PC-9 (cell line): ENCODE measurements around the gene ABHD1. TPM values are rescaled to one million over a fixed set of nuclear protein-coding genes. Genes with fewer than 3 reads are reported as not detected.

Experiments
- BruUV-seq: library from RNA; stranded (reverse); fragments of 400-500 nt; replicated peaks from 2 replicates; lab custom pipeline; 2021; lab: Mats Ljungman, UMichigan
- CTCF ChIA-PET: fragments of 300-600 bp; sonication (Branson Sonifier 250); formaldehyde crosslinking; loops from one replicate; lab custom pipeline; 2022; ENCODE audit warnings: antibody characterized with exemption; lab: Charles Lee
- POLR2A ChIA-PET: fragments of 300-600 bp; sonication (Branson Sonifier 250); formaldehyde crosslinking; loops from one replicate; lab custom pipeline; 2022; ENCODE audit warnings: antibody characterized with exemption; ENCODE audit not compliant: unreplicated experiment; lab: Charles Lee
- DNase-seq, 2 experiments: peaks; one replicate each; pipeline versions ENCODE4 v3.0.0 to v3.0.0-alpha.2; 2015 to 2022; ENCODE audit warnings: mixed read lengths in 1 of 2
- H2AFZ ChIP-seq: fragments of 200-600 bp; sonication (generic); 2 replicates; pipeline ENCODE4 v1.8.1; 2017; ENCODE audit warnings: antibody characterized with exemption
- H3F3A ChIP-seq: fragments of 200-600 bp; sonication (generic); 2 replicates; pipeline ENCODE4 v1.8.1; 2017; ENCODE audit warnings: antibody characterized with exemption, mild to moderate bottlenecking, low read depth; ENCODE audit not compliant: insufficient read depth
- H3K27ac ChIP-seq: fragments of 200-600 bp; sonication (generic); 2 replicates; pipeline ENCODE4 v1.6.1; 2016; ENCODE audit warnings: mixed run types
- H3K27me3 ChIP-seq: fragments of 200-600 bp; sonication (generic); 2 replicates; pipeline ENCODE4 v1.6.1; 2016; ENCODE audit warnings: low read depth, mixed run types; ENCODE audit not compliant: insufficient read depth
- H3K36me3 ChIP-seq: fragments of 200-600 bp; sonication (generic); 2 replicates; pipeline ENCODE4 v1.6.1; 2016; ENCODE audit warnings: low read depth, mixed run types
- H3K4me1 ChIP-seq: fragments of 200-600 bp; sonication (generic); replicated peaks from 2 replicates; pipeline ENCODE4 v1.6.1; 2016; ENCODE audit warnings: mixed run types; ENCODE audit not compliant: insufficient read depth
- H3K4me2 ChIP-seq: fragments of 200-600 bp; sonication (generic); 2 replicates; pipeline ENCODE4 v1.6.1; 2017; ENCODE audit warnings: mixed run types
- H3K4me3 ChIP-seq: fragments of 200-600 bp; sonication (generic); 2 replicates; pipeline ENCODE4 v1.6.1; 2016; ENCODE audit warnings: mixed run types
- H3K79me2 ChIP-seq: fragments of 200-600 bp; sonication (generic); 2 replicates; pipeline ENCODE4 v1.6.1; 2017; ENCODE audit warnings: low read depth, mixed run types
- H3K9me2 ChIP-seq: fragments of 200-600 bp; sonication (generic); 2 replicates; pipeline ENCODE4 v1.8.1; 2017; ENCODE audit warnings: mild to moderate bottlenecking; ENCODE audit not compliant: insufficient read depth
- H3K9me3 ChIP-seq: fragments of 200-600 bp; sonication (generic); 2 replicates; pipeline ENCODE4 v1.8.1; 2016; ENCODE audit warnings: low read depth; ENCODE audit not compliant: insufficient read depth
- H4K20me1 ChIP-seq: fragments of 200-600 bp; sonication (generic); 2 replicates; pipeline ENCODE4 v1.8.1; 2017; ENCODE audit not compliant: insufficient read depth
- CTCF ChIP-seq: fragments of 200-600 bp; sonication (generic); conservative IDR thresholded peaks from 2 replicates; pipeline ENCODE4 v1.6.1; 2017; ENCODE audit warnings: mixed run types, antibody characterized with exemption, mild to moderate bottlenecking, moderate library complexity
- EZH2 ChIP-seq: fragments of 200-600 bp; sonication (generic); IDR thresholded peaks from 2 replicates; pipeline ENCODE4 v1.8.0; 2017; ENCODE audit warnings: antibody characterized with exemption, low read depth
- intact Hi-C: fragments of 100-400 bp; cut with micrococcal nuclease; formaldehyde crosslinking; loops from one replicate; pipeline ENCODE4 v1.10.0; 2022; ENCODE audit not compliant: unreplicated experiment
- total RNA-seq: library from RNA; stranded (reverse); gene quantifications from 2 replicates; pipeline ENCODE4 v1.2.3, GENCODE V29; 2021

ABHD1 gene
- total RNA-seq, 1 experiment from 2014 or later = not detected

DNA sequence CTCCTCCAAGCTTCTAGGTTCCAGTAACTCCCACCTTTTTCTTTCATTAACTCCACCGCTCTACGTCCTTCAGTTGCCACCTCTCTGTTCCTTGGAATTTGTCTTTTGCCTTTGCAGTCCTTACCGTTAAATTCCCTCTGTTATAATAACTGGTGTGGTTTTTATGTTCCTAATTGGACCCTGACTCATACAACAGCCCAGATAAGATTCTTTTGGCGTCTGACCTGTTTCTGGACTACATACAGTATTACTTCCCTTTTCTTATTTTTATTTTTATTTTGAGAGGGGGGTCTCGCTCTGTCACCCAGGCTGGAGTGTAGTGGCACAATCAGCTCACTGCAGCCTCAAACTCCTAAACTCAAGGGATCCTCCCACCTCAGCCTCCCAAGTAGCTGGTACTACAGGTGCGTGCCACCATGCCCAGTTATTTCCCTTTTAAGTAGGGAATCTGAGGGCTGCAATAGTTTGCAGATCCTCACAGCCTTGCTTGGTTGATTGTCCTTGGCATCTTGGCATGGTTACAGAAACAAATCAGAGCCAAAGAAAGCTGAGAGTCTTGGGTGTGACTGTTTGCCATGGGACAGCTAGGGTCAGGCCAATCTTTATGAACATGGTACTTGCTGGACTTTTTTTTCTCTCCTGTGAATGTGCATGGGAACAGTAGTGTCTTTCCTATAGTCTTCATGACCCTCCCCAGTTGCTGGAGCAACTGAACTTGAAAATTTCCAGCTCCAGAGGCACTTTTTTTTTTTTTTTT lies 47.1 kb downstream of the ABHD1 start:
- no peak for TF ChIP-seq CTCF
- no peak for TF ChIP-seq EZH2
- no peaks in the 10 kb centered on the region for H3K79me2 ChIP-seq
- no peaks in the 10 kb centered on the region for H4K20me1 ChIP-seq
- H3K27ac ChIP-seq = no peak overlapping the region
- DNase-seq = no peak
- intact Hi-C loops = no loop called here
- H3K36me3 ChIP-seq = no peaks in the 10 kb centered on the region
- BruUV-seq = no TSS peak
- H3K27me3 ChIP-seq = peaks cover 17% of the 10 kb centered on the region; the same call in 1 of the 2 replicates
- H3K4me1 ChIP-seq = no peaks in the 10 kb centered on the region
- no peaks in the 10 kb centered on the region for H3K9me2 ChIP-seq
- CTCF ChIA-PET = interaction anchor here (0.6 to 0.7 kb wide), 3 partner anchors 37 to 132 kb away, joined by 3 to 18 read pairs (median 9); no protein-coding TSS in a partner anchor
- POLR2A ChIA-PET = interaction anchor here (0.5 kb wide), 1 partner anchor 123 kb away, joined by 22 read pairs; no protein-coding TSS in a partner anchor
- no peak overlapping the region for H3K4me2 ChIP-seq
- no peaks in the 10 kb centered on the region for H3K9me3 ChIP-seq
- H3K4me3 ChIP-seq = no peak overlapping the region
- no peaks in the 10 kb centered on the region for H3F3A ChIP-seq
- H2AFZ ChIP-seq = no peak overlapping the region

GRCh38 chr2:27171351-27171848 lies 47.8 kb downstream of the ABHD1 start:
- Histone ChIP-seq H2AFZ (no peak overlapping the region), H3K4me2 (no peak overlapping the region), H3K9me2 (no peaks in the 10 kb centered on the region), H3K36me3 (no peaks in the 10 kb centered on the region), H3F3A (no peaks in the 10 kb centered on the region), H3K4me1 (no peaks in the 10 kb centered on the region), H4K20me1 (no peaks in the 10 kb centered on the region), H3K4me3 (no peak overlapping the region), H3K79me2 (no peaks in the 10 kb centered on the region), H3K27me3 (peaks cover 17% of the 10 kb centered on the region; the same call in 1 of the 2 replicates), H3K9me3 (no peaks in the 10 kb centered on the region), H3K27ac (no peak overlapping the region)
- intact Hi-C loops = no loop called here
- TF ChIP-seq CTCF = no peak
- TF ChIP-seq EZH2 = no peak
- no TSS peak for BruUV-seq
- ChIA-PET CTCF (interaction anchor here (0.6 to 0.7 kb wide), 3 partner anchors 36 to 132 kb away, joined by 3 to 18 read pairs (median 9); no protein-coding TSS in a partner anchor), POLR2A (interaction anchor here (0.5 kb wide), 1 partner anchor 122 kb away, joined by 22 read pairs; no protein-coding TSS in a partner anchor)
- DNase-seq = no peak

GRCh38 chr2:27174638-27175037 lies 51.0 kb downstream of the ABHD1 start:
- Histone ChIP-seq H3K27me3 (peaks cover 17% of the 10 kb centered on the region; the same call in 1 of the 2 replicates), H3K4me2 (no peak overlapping the region), H3K79me2 (no peaks in the 10 kb centered on the region), H2AFZ (no peak overlapping the region), H3K4me3 (no peak overlapping the region), H3K36me3 (no peaks in the 10 kb centered on the region), H3K9me3 (no peaks in the 10 kb centered on the region), H3F3A (no peaks in the 10 kb centered on the region), H3K4me1 (no peaks in the 10 kb centered on the region), H3K27ac (no peak overlapping the region), H4K20me1 (no peaks in the 10 kb centered on the region), H3K9me2 (no peaks in the 10 kb centered on the region)
- CTCF ChIA-PET = no interaction called here
- POLR2A ChIA-PET = no interaction called here
- DNase-seq = no peak
- BruUV-seq = no TSS peak
- intact Hi-C loops = no loop called here
- TF ChIP-seq EZH2 (no peak), CTCF (no peak)
